Measurements from ENCODE around the gene ALOX5AP. TPM values are rescaled to one million over a fixed set of nuclear protein-coding genes. Genes with fewer than 3 reads are reported as not detected.

The ALOX5AP gene
- total RNA-seq, 1 experiment from 2014 or later: not detected

DNA sequence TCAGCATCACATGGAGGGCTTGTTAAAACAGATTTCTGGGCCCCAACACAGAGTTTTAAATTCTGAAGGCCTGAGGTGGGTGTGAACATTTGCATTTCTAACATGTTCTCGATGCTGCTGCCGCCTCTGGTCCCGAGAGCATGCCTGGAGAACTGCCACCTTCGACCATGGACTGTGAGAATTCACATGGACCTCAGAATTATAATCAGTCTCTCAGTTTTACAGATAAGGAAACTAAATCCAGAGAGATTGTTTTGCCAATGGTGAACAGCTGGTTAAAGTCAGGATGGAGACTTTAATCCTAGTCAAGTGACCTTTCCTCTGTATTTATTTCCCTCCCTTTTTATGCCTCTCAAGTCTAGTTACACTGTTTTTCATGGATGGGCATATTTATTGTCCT, 14.7 kb downstream of the ALOX5AP start:
- Histone ChIP-seq H3F3A (ENCODE audit: low read length, unreplicated experiment) (no peaks in the 10 kb centered on the region), H3K9me2 (replicated peaks; ENCODE audit: low read length) (no peaks in the 10 kb centered on the region), H3K27ac (ENCODE audit: low read length) (no peak overlapping the region), H3K9me3 (ENCODE audit: low read length) (no peaks in the 10 kb centered on the region), H3K79me2 (ENCODE audit: low read length) (no peaks in the 10 kb centered on the region), H3K4me2 (ENCODE audit: low read length) (no peak overlapping the region), H3K9ac (ENCODE audit: low read length) (no peak overlapping the region), H4K20me1 (ENCODE audit: low read length) (no peaks in the 10 kb centered on the region), H3K4me1 (ENCODE audit: insufficient read depth, low read length) (no peaks in the 10 kb centered on the region), H3K4me3 (ENCODE audit: low read length) (no peak overlapping the region), H2AFZ (ENCODE audit: low read length) (no peak overlapping the region), H3K27me3 (ENCODE audit: low read length) (no peaks in the 10 kb centered on the region), H3K36me3 (ENCODE audit: low read depth, low read length) (no peaks in the 10 kb centered on the region)
- CTCF ChIA-PET: no interaction called here
- DNase-seq (no peak), ATAC-seq (no peak)
- BruUV-seq (replicated peaks): no TSS peak
- POLR2A ChIA-PET (ENCODE audit: unreplicated experiment): no interaction called here
- no peak for TF ChIP-seq EZH2phosphoT487 (IDR thresholded peaks at IDR 0.05; ENCODE audit: borderline replicate concordance, low read length)
- TF ChIP-seq, protein P1, sequence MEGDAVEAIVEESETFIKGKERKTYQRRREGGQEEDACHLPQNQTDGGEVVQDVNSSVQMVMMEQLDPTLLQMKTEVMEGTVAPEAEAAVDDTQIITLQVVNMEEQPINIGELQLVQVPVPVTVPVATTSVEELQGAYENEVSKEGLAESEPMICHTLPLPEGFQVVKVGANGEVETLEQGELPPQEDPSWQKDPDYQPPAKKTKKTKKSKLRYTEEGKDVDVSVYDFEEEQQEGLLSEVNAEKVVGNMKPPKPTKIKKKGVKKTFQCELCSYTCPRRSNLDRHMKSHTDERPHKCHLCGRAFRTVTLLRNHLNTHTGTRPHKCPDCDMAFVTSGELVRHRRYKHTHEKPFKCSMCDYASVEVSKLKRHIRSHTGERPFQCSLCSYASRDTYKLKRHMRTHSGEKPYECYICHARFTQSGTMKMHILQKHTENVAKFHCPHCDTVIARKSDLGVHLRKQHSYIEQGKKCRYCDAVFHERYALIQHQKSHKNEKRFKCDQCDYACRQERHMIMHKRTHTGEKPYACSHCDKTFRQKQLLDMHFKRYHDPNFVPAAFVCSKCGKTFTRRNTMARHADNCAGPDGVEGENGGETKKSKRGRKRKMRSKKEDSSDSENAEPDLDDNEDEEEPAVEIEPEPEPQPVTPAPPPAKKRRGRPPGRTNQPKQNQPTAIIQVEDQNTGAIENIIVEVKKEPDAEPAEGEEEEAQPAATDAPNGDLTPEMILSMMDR (conservative IDR thresholded peaks at IDR 0.05; ENCODE audit: low read depth, low read length): no peak
- TF ChIP-seq EZH2 (IDR thresholded peaks at IDR 0.05; ENCODE audit: low read length, unreplicated experiment): no peak
- intact Hi-C loops (cut with micrococcal nuclease): no loop called here

DNA sequence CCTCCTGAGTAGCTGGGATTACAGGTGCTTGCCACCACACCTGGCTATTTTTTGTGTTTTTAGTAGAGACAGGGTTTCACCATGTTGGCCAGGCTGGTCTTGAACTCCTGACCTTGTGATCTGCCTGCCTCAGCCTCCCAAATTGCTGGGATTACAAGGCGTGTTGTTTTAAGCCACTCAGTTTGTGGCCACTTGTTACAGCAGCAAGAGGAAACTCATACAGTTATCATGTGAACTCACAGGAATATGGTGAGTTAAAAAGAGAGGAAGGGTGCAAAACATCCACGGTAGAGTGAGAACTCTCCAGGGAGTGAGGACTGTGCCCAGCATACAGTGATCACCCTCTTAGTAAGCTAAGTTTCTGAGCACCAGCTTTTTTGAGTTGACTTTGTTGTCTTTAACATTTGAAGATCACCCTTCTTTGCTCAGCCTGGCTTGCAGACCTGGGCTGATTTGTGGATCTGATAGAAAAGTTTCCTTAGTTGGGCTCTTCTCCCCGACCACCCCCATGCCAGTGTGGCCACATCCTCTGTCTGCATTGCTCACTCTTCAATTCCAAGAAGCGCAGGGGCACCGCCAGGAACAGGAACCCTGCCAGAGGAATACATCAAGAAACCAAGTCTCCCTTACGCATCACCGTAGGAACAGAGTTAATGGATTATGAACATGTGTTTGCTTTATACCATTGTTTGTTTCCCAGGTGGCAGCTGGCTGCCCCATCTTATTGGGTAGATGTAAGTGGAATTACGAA, 16.0 kb downstream of the ALOX5AP start:
- DNase-seq (no peak), ATAC-seq (no peak)
- ChIA-PET POLR2A (ENCODE audit: unreplicated experiment) (no interaction called here), CTCF (no interaction called here)
- Histone ChIP-seq H3K27ac (ENCODE audit: low read length) (no peak overlapping the region), H3K79me2 (ENCODE audit: low read length) (no peaks in the 10 kb centered on the region), H3K4me1 (ENCODE audit: insufficient read depth, low read length) (no peaks in the 10 kb centered on the region), H3F3A (ENCODE audit: low read length, unreplicated experiment) (no peaks in the 10 kb centered on the region), H3K27me3 (ENCODE audit: low read length) (no peaks in the 10 kb centered on the region), H3K4me3 (ENCODE audit: low read length) (no peak overlapping the region), H3K9me2 (replicated peaks; ENCODE audit: low read length) (no peaks in the 10 kb centered on the region), H3K9ac (ENCODE audit: low read length) (no peak overlapping the region), H3K9me3 (ENCODE audit: low read length) (no peaks in the 10 kb centered on the region), H3K36me3 (ENCODE audit: low read depth, low read length) (no peaks in the 10 kb centered on the region), H2AFZ (ENCODE audit: low read length) (no peak overlapping the region), H4K20me1 (ENCODE audit: low read length) (no peaks in the 10 kb centered on the region), H3K4me2 (ENCODE audit: low read length) (no peak overlapping the region)
- TF ChIP-seq, protein P1 (conservative IDR thresholded peaks at IDR 0.05; ENCODE audit: low read depth, low read length): no peak
- TF ChIP-seq EZH2 (IDR thresholded peaks at IDR 0.05; ENCODE audit: low read length, unreplicated experiment): no peak
- TF ChIP-seq EZH2phosphoT487 (IDR thresholded peaks at IDR 0.05; ENCODE audit: borderline replicate concordance, low read length): no peak
- intact Hi-C loops (cut with micrococcal nuclease): no loop called here
- no TSS peak for BruUV-seq (replicated peaks)

DNA sequence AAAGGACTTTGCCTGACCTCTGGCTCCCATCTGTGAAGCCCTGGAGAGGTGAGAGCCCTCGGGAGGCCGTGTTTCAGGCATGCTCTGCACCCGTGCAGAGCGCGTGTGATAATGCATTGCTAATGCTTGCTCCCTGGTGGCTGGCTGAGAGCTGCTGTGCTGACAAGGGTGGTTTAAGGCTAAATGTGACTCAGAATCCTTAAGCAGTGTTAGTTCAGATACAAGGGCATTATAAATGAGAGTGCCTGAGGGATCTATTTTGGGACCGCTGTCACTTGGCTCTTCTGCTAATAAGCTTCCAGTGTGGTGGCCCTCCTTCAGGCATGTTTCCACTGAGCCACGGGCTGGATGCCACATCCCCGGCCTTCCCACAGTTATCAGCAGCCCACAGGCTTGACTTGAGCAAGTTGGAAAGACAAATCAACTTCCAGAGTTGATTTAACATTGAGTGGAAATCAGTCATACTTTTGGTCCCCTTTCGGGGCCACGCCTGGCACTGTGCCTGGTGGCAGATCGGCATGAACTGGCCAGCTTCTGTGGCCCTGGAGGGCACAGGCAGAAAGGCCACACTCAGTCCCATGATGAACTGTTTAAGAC, 17.0 kb downstream of the ALOX5AP start:
- Histone ChIP-seq H3F3A (ENCODE audit: low read length, unreplicated experiment) (no peaks in the 10 kb centered on the region), H3K27ac (ENCODE audit: low read length) (no peak overlapping the region), H3K9ac (ENCODE audit: low read length) (no peak overlapping the region), H3K4me3 (ENCODE audit: low read length) (no peak overlapping the region), H3K9me3 (ENCODE audit: low read length) (no peaks in the 10 kb centered on the region), H3K36me3 (ENCODE audit: low read depth, low read length) (no peaks in the 10 kb centered on the region), H3K27me3 (ENCODE audit: low read length) (no peaks in the 10 kb centered on the region), H3K9me2 (replicated peaks; ENCODE audit: low read length) (no peaks in the 10 kb centered on the region), H4K20me1 (ENCODE audit: low read length) (no peaks in the 10 kb centered on the region), H2AFZ (ENCODE audit: low read length) (no peak overlapping the region), H3K4me1 (ENCODE audit: insufficient read depth, low read length) (no peaks in the 10 kb centered on the region), H3K4me2 (ENCODE audit: low read length) (no peak overlapping the region), H3K79me2 (ENCODE audit: low read length) (no peaks in the 10 kb centered on the region)
- intact Hi-C loops (cut with micrococcal nuclease): no loop called here
- BruUV-seq (replicated peaks): no TSS peak
- ATAC-seq (no peak), DNase-seq (no peak)
- ChIA-PET CTCF (no interaction called here), POLR2A (ENCODE audit: unreplicated experiment) (no interaction called here)
- TF ChIP-seq EZH2phosphoT487 (IDR thresholded peaks at IDR 0.05; ENCODE audit: borderline replicate concordance, low read length) (no peak), EZH2 (IDR thresholded peaks at IDR 0.05; ENCODE audit: low read length, unreplicated experiment) (no peak)
- TF ChIP-seq, protein P1 (conservative IDR thresholded peaks at IDR 0.05; ENCODE audit: low read depth, low read length): no peak

All from PC-3 (cell line).